Neural progenitor cell (in vitro differentiated cells): Measurements from ENCODE around the gene ADCYAP1.

Experiments used
- EZH2 ChIP-seq: fragments of 200-600 bp; sonication (generic); IDR thresholded peaks from 2 replicates; pipeline ENCODE4 v1.6.1; 2017; ENCODE audit warnings: antibody characterized with exemption, mild to moderate bottlenecking, moderate library complexity
- TF ChIP-seq, protein P1 (sequence below): fragments of 200-600 bp; sonication (generic); IDR thresholded peaks from 2 replicates; pipeline ENCODE4 v1.5.1; 2017; ENCODE audit warnings: antibody characterized with exemption, mild to moderate bottlenecking

DNA sequence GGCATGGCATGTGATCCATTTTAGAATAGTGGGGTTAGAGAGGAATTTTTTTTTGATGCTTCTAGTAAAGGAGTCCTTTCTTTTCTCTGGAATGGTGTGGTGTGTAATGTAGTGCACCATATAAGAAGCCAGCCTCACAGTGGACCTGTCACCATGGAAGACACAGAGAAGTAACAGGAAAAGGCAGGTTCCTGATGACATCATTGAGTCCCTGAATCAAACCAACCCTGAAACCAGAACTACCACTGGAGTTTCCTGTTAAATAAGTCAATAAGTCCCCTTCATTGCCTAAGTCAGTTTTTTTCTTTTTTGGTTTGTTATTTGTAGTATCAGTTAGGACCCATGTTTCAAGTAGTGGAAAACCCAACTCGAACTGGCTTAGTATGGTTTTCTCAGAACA, 11.9 kb downstream of the ADCYAP1 start:
- TF ChIP-seq EZH2: no peak
- TF ChIP-seq, protein P1, sequence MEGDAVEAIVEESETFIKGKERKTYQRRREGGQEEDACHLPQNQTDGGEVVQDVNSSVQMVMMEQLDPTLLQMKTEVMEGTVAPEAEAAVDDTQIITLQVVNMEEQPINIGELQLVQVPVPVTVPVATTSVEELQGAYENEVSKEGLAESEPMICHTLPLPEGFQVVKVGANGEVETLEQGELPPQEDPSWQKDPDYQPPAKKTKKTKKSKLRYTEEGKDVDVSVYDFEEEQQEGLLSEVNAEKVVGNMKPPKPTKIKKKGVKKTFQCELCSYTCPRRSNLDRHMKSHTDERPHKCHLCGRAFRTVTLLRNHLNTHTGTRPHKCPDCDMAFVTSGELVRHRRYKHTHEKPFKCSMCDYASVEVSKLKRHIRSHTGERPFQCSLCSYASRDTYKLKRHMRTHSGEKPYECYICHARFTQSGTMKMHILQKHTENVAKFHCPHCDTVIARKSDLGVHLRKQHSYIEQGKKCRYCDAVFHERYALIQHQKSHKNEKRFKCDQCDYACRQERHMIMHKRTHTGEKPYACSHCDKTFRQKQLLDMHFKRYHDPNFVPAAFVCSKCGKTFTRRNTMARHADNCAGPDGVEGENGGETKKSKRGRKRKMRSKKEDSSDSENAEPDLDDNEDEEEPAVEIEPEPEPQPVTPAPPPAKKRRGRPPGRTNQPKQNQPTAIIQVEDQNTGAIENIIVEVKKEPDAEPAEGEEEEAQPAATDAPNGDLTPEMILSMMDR: no peak
